Thyroid gland (tissue), 4 donors: Measurements from ENCODE around the gene TOR1B. TPM values are rescaled to one million over a fixed set of nuclear protein-coding genes. Genes with fewer than 3 reads are reported as not detected.

ENCODE experiments used
- DNase-seq, 2 donors: peaks; one replicate each; pipeline ENCODE4 v3.0.0-alpha.2; 2019
- H3K27ac ChIP-seq, 3 donors: fragments of 200-600 bp; sonication (generic); 1 replicate in 2 of 3; 2 replicates in 1 of 3; pipeline ENCODE4 v1.5.1; 2016 to 2019; ENCODE audit warnings: mild to moderate bottlenecking in 1 of 3, moderate library complexity in 1 of 3
- H3K27me3 ChIP-seq: fragments of 200-600 bp; sonication (generic); one replicate; pipeline ENCODE4 v1.5.1; 2019
- H3K36me3 ChIP-seq, 2 donors: fragments of 200-600 bp; sonication (generic); one replicate each; pipeline ENCODE4 v1.5.1; 2016 to 2019
- H3K4me1 ChIP-seq, 2 donors: fragments of 200-600 bp; sonication (generic); one replicate each; pipeline ENCODE4 v1.5.1; 2017 to 2019
- H3K4me3 ChIP-seq, 3 donors: fragments of 200-600 bp; sonication (generic); replicated peaks in 1 of 3; 1 replicate in 2 of 3; 2 replicates in 1 of 3; pipeline ENCODE4 v1.5.1; 2016; ENCODE audit warnings: mild to moderate bottlenecking in 1 of 3
- H3K9me3 ChIP-seq: fragments of 200-600 bp; sonication (generic); one replicate; pipeline ENCODE4 v1.5.1; 2017
- CTCF ChIP-seq, 6 experiments: fragments of 200-600 bp in 3 of 6; fragments of 450-650 bp in 3 of 6; sonication (generic) in 3 of 6; IDR thresholded peaks; one replicate each; pipeline ENCODE4 v1.5.1; 2016 to 2019; ENCODE audit warnings: antibody characterized with exemption in 6 of 6, mild to moderate bottlenecking in 2 of 6, inconsistent platforms in 1 of 6, moderate library complexity in 1 of 6
- POLR2A ChIP-seq, 2 donors: fragments of 450-650 bp; IDR thresholded peaks; one replicate each; pipeline ENCODE4 v1.6.1; 2017; ENCODE audit warnings: antibody characterized with exemption in 2 of 2, mild to moderate bottlenecking in 2 of 2, moderate library complexity in 1 of 2
- WGBS, 2 donors: methylation state at CpG; one replicate each; pipeline ENCODE4 v1.1.5; 2017; 5-methylcytosine and 5-hydroxymethylcytosine counted together
- intact Hi-C: fragments of 100-400 bp; cut with DNase I; formaldehyde crosslinking; loops from one replicate; pipeline ENCODE4 v1.15.1; 2023
- total RNA-seq, 4 donors: library from RNA; depleted of rRNA; stranded (reverse); fragments of >200 nt; gene quantifications; one replicate each; pipeline ENCODE4 v1.2.3, GENCODE V29; 2016

The TOR1B gene
- total RNA-seq, 4 donors from 2014 or later, result 25.2 to 36.3 (median 29.7) TPM

GRCh38 chr9:129809346-129809745 is 6.4 kb downstream of the TOR1B start:
- intact Hi-C loops, result no loop called here
- Histone ChIP-seq H3K36me3 (peaks cover 12 to 13% of the 10 kb centered on the region in 2 donors), H3K27me3 (no peaks in the 10 kb centered on the region), H3K27ac (no peak overlapping the region), H3K9me3 (no peaks in the 10 kb centered on the region), H3K4me1 (no peaks in the 10 kb centered on the region), H3K4me3 (no peak overlapping the region)
- WGBS, 2 donors, result 88 to 90% methylated on average over 11 of the region's 11 CpGs
- no peak for DNase-seq
- TF ChIP-seq POLR2A (IDR thresholded peaks at IDR 0.05), result no peak
- TF ChIP-seq CTCF (IDR thresholded peaks at IDR 0.05), result no peak

GRCh38 chr9:129810116-129810515 is 7.1 kb downstream of the TOR1B start:
- 89 to 92% methylated on average over 10 to 11 of the region's 11 CpGs for WGBS, 2 donors
- TF ChIP-seq POLR2A (IDR thresholded peaks at IDR 0.05), result no peak
- TF ChIP-seq CTCF (IDR thresholded peaks at IDR 0.05), result no peak
- Histone ChIP-seq H3K27ac (no peak overlapping the region), H3K4me3 (no peak overlapping the region), H3K4me1 (no peaks in the 10 kb centered on the region), H3K9me3 (no peaks in the 10 kb centered on the region), H3K27me3 (no peaks in the 10 kb centered on the region), H3K36me3 (peaks cover 12 to 13% of the 10 kb centered on the region in 2 donors)
- intact Hi-C loops, result no loop called here
- no peak for DNase-seq

GRCh38 chr9:129810788-129811187 is 7.8 kb downstream of the TOR1B start:
- intact Hi-C loops, result no loop called here
- Histone ChIP-seq H3K4me1 (no peaks in the 10 kb centered on the region), H3K9me3 (no peaks in the 10 kb centered on the region), H3K36me3 (peaks cover 12 to 13% of the 10 kb centered on the region in 2 donors), H3K27me3 (no peaks in the 10 kb centered on the region), H3K27ac (no peak overlapping the region), H3K4me3 (no peak overlapping the region)
- WGBS, 2 donors, result 84 to 92% methylated on average over 6 of the region's 6 CpGs
- DNase-seq, result no peak
- TF ChIP-seq POLR2A (IDR thresholded peaks at IDR 0.05), result no peak
- no peak for TF ChIP-seq CTCF (IDR thresholded peaks at IDR 0.05)

GRCh38 chr9:129811967-129812363 is 9.0 kb downstream of the TOR1B start:
- H3K27ac ChIP-seq, result no peak overlapping the region
- no peak for DNase-seq
- 92 to 96% methylated on average over 6 of the region's 6 CpGs for whole genome bisulfite sequencing, 2 donors
- intact Hi-C loops, result no loop called here
- no peak overlapping the region for H3K4me3 ChIP-seq
- H3K4me1 ChIP-seq, result no peaks in the 10 kb centered on the region
- TF ChIP-seq POLR2A (IDR thresholded peaks at IDR 0.05) (no peak), CTCF (IDR thresholded peaks at IDR 0.05) (no peak)
- H3K36me3 ChIP-seq, result peaks cover 20 to 22% of the 10 kb centered on the region in 2 donors
- no peaks in the 10 kb centered on the region for H3K27me3 ChIP-seq
- no peaks in the 10 kb centered on the region for H3K9me3 ChIP-seq

GRCh38 chr9:129812385-129812784 is 9.4 kb downstream of the TOR1B start:
- 86 to 94% methylated on average over 8 to 9 of the region's 9 CpGs for WGBS, 2 donors
- DNase-seq, result no peak
- intact Hi-C loops, result no loop called here
- Histone ChIP-seq H3K9me3 (no peaks in the 10 kb centered on the region), H3K4me1 (no peaks in the 10 kb centered on the region), H3K4me3 (no peak overlapping the region), H3K27me3 (no peaks in the 10 kb centered on the region), H3K36me3 (peaks cover 20 to 26% of the 10 kb centered on the region in 2 donors), H3K27ac (no peak overlapping the region)
- TF ChIP-seq CTCF (IDR thresholded peaks at IDR 0.05), result no peak
- TF ChIP-seq POLR2A (IDR thresholded peaks at IDR 0.05), result no peak
